M059J (cell line): ENCODE results near the gene CCNY. TPM values are rescaled to one million over a fixed set of nuclear protein-coding genes. Genes with fewer than 3 reads are reported as not detected.
"Not testable (repeated sequence)": the region's sequence is repeated elsewhere in the genome, so short reads cannot be mapped to it uniquely, and the experiment has no call there.

Experiments used
- DNase-seq: peaks from one replicate; pipeline ENCODE4 v3.0.0-alpha.2; 2012; ENCODE audit warnings: low read depth
- total RNA-seq: library from RNA; depleted of rRNA; stranded (reverse); fragments of >200 nt; shearing (Covaris generic); gene quantifications from 2 replicates; pipeline ENCODE4 v1.2.3, GENCODE V29; 2014; rRNA removed

CCNY gene
- total RNA-seq: 19.2 and 20.8 TPM in 2 replicates

- DNase-seq: peak; percentile 40
Observed at GRCh38 chr10:35336084-35336831, at the start of gene CCNY. CCNY (plus strand) TSS chr10:35336509; CDS start chr10:35337054, 545 bp downstream.

- DNase-seq: no peak
Observed at GRCh38 chr10:35289198-35289597, 47.1 kb upstream of the CCNY start.

GRCh38 chr10:35294506-35294905, 41.8 kb upstream of the CCNY start:
- DNase-seq: no peak

GRCh38 chr10:35299016-35299415, 37.3 kb upstream of the CCNY start:
- DNase-seq: no peak

GRCh38 chr10:35300063-35300699, 36.1 kb upstream of the CCNY start:
- DNase-seq: no peak

GRCh38 chr10:35304649-35305048, 31.7 kb upstream of the CCNY start:
- DNase-seq: no peak

GRCh38 chr10:35306852-35307251, 29.5 kb upstream of the CCNY start:
- DNase-seq: peak; percentile 57

- peak; percentile 53 for DNase-seq
Observed at GRCh38 chr10:35307297-35307696, 29.0 kb upstream of the CCNY start.

GRCh38 chr10:35308809-35309208, 27.5 kb upstream of the CCNY start:
- DNase-seq: no peak

GRCh38 chr10:35314142-35314541, 22.2 kb upstream of the CCNY start:
- not testable (repeated sequence) for DNase-seq

- DNase-seq: not testable (repeated sequence)
Observed at GRCh38 chr10:35315235-35315634, 21.1 kb upstream of the CCNY start.

GRCh38 chr10:35316218-35316967, 19.9 kb upstream of the CCNY start:
- no peak for DNase-seq

GRCh38 chr10:35318551-35318950, 17.8 kb upstream of the CCNY start:
- no peak for DNase-seq

GRCh38 chr10:35320341-35320740, 16.0 kb upstream of the CCNY start:
- no peak for DNase-seq

GRCh38 chr10:35322636-35323035, 13.7 kb upstream of the CCNY start:
- DNase-seq: no peak

- peak; percentile 42 for DNase-seq
Observed at GRCh38 chr10:35324196-35324595, 12.1 kb upstream of the CCNY start.

GRCh38 chr10:35326466-35327235, 9.7 kb upstream of the CCNY start:
- no peak for DNase-seq

- no peak for DNase-seq
Observed at GRCh38 chr10:35327790-35328403, 8.4 kb upstream of the CCNY start.

GRCh38 chr10:35328404-35329037, 7.8 kb upstream of the CCNY start:
- peak; percentile 83 for DNase-seq

- DNase-seq: no peak
Observed at GRCh38 chr10:35329520-35329919, 6.8 kb upstream of the CCNY start.
